Sigmoid colon (tissue), 4 donors: Measurements from ENCODE around the gene RAB31.

Source experiments
- CTCF ChIP-seq, 4 experiments: fragments of 450-650 bp in 3 of 4; fragments of 200-600 bp in 1 of 4; IDR thresholded peaks; one replicate each; pipeline ENCODE4 v1.5.1; 2016 to 2019; ENCODE audit warnings: antibody characterized with exemption in 4 of 4, mild to moderate bottlenecking in 3 of 4, moderate library complexity in 2 of 4
- POLR2AphosphoS5 ChIP-seq, 4 donors: sonication (generic); formaldehyde crosslinking; IDR thresholded peaks; one replicate each; pipeline ENCODE4 v1.6.1; 2017; ENCODE audit warnings: antibody characterized with exemption in 4 of 4

- TF ChIP-seq POLR2AphosphoS5 (IDR thresholded peaks at IDR 0.05) (no peak), CTCF (IDR thresholded peaks at IDR 0.05) (no peak)
Observed at GRCh38 chr18:9663377-9663776, 44.7 kb upstream of the RAB31 start.
